Stromal cell of bone marrow (primary cell): ENCODE data around the gene CNNM4.

Experiments used
- DNase-seq: peaks from one replicate; pipeline ENCODE4 v3.0.0-alpha.2; 2012; ENCODE audit warnings: low read depth

Gene CNNM4

GRCh38 chr2:96859681-96860064 is 99.0 kb downstream of the CNNM4 start:
- no peak for DNase-seq

- DNase-seq, result no peak
Observed at GRCh38 chr2:96860065-96861029, 99.6 kb downstream of the CNNM4 start.

GRCh38 chr2:96861074-96861473 is 100.4 kb downstream of the CNNM4 start:
- DNase-seq, result no peak
